ENCODE results near the gene BPIFA1. TPM values are rescaled to one million over a fixed set of nuclear protein-coding genes. Genes with fewer than 3 reads are reported as not detected.
A peak's percentile ranks its signal among the peaks of the same experiment; 100 is the strongest.

BPIFA1 gene
- total RNA-seq, 1 experiment from 2014 or later: not detected

DNA sequence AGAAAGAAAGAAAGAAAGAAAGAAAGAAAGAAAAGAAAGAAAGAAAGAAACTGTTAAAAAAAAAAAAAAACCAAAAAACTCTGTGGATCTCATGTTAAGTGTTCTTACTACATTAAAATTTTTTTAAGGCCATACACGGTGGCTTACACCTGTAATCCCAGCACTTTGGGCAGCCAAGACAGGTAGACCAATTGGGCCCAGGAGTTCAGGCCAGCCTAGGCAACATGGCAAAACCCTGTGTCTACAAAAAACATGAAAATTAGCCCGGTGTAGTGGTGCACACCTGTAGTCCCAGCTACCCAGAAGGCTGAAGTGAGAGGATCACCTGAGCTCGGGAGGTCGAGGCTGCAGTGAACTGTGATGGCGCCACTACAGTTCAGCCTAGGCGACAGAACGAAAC is 4.6 kb upstream of the BPIFA1 start:
- H3K9me3 ChIP-seq (replicated peaks): no peaks in the 10 kb centered on the region
- H3K4me1 ChIP-seq: no peaks in the 10 kb centered on the region
- no peak overlapping the region for H3K27ac ChIP-seq
- H3K4me3 ChIP-seq: no peak overlapping the region
- peaks cover 11% of the 10 kb centered on the region; the same call in 1 of the 2 replicates for H3K27me3 ChIP-seq
- no peak for DNase-seq
- H3K36me3 ChIP-seq: no peaks in the 10 kb centered on the region

DNA sequence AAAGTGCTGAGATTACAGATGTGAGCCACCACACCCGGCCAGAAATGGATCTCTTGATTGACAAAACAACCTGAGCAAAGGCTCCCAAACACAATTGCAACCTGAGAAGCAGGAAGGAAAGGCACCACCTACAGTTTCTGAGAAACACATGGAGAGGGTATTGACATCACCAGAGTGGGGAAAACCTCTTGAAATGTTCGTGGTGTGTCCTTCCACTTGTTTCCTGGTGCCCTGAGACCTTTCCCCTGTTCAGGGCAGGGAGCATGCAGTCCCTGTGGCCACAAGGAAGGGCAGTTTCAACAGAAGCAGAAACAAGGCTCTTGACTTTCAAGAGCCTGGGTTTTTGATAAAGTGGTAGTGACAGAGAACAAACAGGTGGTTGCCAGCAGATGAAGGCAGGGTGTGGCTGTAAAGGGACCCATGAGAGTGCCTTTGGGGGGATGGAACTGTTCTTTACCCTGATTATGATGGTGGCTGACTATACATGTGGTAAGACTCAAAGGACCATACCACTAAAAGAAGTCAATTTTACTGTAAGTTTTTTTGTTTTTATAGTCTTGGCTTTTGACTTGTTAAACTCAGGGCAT is 3.2 kb upstream of the BPIFA1 start:
- Histone ChIP-seq H3K4me3 (no peak overlapping the region), H3K4me1 (no peaks in the 10 kb centered on the region), H3K27ac (no peak overlapping the region), H3K27me3 (peaks cover 11% of the 10 kb centered on the region; the same call in 1 of the 2 replicates), H3K36me3 (no peaks in the 10 kb centered on the region), H3K9me3 (replicated peaks) (no peaks in the 10 kb centered on the region)
- DNase-seq: no peak

DNA sequence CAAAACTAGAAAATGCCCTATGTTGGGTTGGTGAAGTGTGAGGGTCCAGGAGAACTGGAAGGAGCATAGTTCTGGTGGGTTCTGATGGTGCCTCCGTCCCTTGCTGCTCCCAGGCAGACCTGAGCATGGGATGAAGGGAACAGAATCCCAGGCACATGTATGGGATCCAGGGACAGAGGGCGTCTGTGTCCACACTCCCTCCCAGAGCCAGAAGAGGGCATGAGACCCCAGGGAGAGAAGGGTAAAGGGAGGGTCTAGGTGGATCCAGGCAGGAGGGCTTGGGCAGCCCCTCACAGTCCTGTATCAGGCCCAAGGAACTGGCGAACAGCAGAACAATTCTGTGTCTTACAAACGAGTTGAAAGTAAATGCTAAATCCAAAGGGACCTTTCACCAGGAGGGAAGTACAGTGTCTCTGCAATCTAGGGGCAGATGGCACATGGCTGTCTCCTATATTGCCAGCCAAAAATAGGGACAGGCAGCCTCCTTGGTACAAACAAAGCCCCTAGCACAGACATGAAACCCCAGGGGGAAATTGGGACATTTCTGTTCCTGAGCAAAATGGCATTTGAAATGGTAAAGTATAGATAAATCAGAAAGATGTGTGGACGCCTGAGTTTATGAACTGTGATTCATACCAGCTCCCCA is 2.5 kb upstream of the BPIFA1 start:
- no peaks in the 10 kb centered on the region for H3K4me1 ChIP-seq
- H3K9me3 ChIP-seq (replicated peaks): no peaks in the 10 kb centered on the region
- peak in 1 of 2 experiments; percentile 27 for DNase-seq
- no peak overlapping the region for H3K4me3 ChIP-seq
- no peaks in the 10 kb centered on the region for H3K36me3 ChIP-seq
- H3K27me3 ChIP-seq: peaks cover 11% of the 10 kb centered on the region; the same call in 1 of the 2 replicates
- H3K27ac ChIP-seq: no peak overlapping the region

DNA sequence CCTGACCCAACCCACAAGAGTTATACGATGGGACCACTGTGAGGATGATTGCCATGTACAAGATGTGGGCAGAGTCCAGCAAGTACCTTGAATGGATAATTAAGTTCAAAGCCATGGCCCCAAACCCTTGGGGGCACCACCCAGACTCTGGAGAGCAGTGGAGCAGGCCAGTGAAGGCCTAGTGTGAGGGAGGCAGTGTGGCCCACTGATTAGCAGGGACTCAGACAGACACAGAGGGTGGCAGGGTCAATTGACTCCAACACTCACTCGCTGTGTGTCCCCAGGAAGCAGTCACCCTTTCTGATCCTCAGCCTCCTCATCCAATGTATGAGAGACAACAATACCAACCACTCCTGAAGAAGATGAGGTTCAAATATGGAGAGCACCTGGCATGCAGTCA is 1.7 kb upstream of the BPIFA1 start:
- H3K4me1 ChIP-seq: no peaks in the 10 kb centered on the region
- peaks cover 11% of the 10 kb centered on the region; the same call in 1 of the 2 replicates for H3K27me3 ChIP-seq
- no peaks in the 10 kb centered on the region for H3K36me3 ChIP-seq
- H3K27ac ChIP-seq: no peak overlapping the region
- DNase-seq: no peak
- H3K9me3 ChIP-seq (replicated peaks): no peaks in the 10 kb centered on the region
- no peak overlapping the region for H3K4me3 ChIP-seq

DNA sequence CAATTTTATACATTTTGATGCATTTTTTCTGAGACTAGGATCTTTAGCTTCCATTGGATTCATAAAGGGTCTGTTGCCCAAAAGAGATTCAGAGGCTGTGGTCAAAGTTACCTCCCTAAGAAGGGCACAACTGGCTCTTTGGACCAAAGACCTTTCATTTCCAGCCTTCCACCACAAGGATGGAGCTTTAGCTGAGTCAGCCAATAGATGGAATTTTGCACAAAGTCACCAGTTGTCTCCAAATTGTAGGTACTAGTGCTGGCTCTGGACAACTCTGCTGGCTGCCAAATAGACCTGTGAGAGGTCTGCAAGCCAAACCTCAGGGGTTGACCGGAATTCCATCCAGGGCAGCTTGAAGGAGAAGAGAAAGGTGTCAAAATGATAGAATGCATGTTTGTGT is 555 bp downstream of the BPIFA1 start:
- no peaks in the 10 kb centered on the region for H3K36me3 ChIP-seq
- H3K4me3 ChIP-seq: no peak overlapping the region
- H3K27me3 ChIP-seq: peaks cover 5% of the 10 kb centered on the region; the same call in 1 of the 2 replicates
- no peaks in the 10 kb centered on the region for H3K4me1 ChIP-seq
- no peak for DNase-seq
- H3K27ac ChIP-seq: no peak overlapping the region
- H3K9me3 ChIP-seq (replicated peaks): no peaks in the 10 kb centered on the region

DNA sequence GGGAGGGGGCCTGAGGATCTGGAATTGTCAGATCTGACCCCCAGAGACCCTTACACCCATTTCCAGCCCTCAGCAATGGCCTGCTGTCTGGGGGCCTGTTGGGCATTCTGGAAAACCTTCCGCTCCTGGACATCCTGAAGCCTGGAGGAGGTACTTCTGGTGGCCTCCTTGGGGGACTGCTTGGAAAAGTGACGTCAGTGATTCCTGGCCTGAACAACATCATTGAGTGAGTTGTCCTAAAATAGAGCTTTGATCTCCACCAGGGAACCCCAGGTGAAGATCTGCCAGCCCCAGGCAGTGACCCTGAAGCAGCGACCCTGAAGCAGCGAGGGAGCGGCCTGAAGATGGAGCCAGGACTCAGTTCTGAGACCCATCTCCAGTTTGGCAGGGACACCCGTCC is 2.2 kb downstream of the BPIFA1 start:
- H3K4me3 ChIP-seq: no peak overlapping the region
- no peaks in the 10 kb centered on the region for H3K36me3 ChIP-seq
- H3K27me3 ChIP-seq: peaks cover 5% of the 10 kb centered on the region; the same call in 1 of the 2 replicates
- H3K4me1 ChIP-seq: no peaks in the 10 kb centered on the region
- no peak for DNase-seq
- no peaks in the 10 kb centered on the region for H3K9me3 ChIP-seq (replicated peaks)
- no peak overlapping the region for H3K27ac ChIP-seq

DNA sequence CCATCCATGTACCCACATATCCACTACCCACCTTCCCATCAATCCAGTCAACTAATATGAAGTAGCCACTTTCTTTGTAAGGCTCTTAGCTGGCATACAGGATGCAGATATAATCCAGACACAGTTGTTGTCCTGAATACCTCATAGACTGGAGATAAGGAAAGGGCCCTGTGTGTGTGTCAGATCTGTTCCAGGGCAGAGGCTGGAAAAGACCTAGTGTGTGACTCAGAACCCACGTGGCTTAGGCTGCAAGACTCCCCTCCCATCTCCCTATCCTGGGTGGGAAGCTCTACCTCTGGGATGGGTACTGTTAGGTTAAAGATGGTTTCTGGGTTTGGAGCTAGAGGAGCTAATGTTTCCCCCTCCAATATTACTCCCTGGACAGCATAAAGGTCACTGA is 3.6 kb downstream of the BPIFA1 start:
- Histone ChIP-seq H3K4me3 (no peak overlapping the region), H3K27ac (no peak overlapping the region), H3K4me1 (no peaks in the 10 kb centered on the region), H3K36me3 (no peaks in the 10 kb centered on the region), H3K27me3 (0 out of 2 replicates have a peak, but pooled peaks cover 5% of the 10 kb centered on the region), H3K9me3 (replicated peaks) (no peaks in the 10 kb centered on the region)
- DNase-seq: no peak

DNA sequence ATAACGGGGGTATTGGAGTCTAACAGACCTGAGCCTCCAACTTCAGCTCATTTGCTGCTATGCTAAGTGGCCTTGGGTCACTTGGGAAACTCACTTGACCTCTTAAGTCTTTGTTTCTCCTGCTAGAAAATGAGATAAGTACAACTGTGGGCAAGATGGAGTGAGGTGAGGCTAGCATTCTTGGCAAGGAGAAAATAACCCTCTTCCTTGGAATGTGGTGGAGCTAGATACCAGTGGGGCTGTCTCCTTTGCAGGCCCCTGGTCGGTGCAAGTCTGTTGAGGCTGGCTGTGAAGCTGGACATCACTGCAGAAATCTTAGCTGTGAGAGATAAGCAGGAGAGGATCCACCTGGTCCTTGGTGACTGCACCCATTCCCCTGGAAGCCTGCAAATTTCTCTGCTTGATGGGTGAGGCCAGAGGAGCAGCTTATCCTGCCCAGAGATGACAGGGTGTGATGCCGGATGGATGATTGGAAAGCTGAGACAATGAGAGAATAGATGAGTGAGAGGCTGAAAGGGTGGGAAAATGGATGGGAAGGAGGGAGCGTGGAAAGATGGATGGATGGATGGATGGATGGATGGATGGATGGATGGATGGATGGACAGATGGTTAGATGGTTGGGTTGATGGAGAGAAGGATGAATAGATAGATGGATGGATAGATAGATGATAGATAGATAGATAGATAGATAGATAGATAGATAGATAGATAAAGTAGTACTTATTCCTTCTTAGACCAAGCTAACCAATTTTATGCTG is 4.4 kb downstream of the BPIFA1 start:
- DNase-seq: no peak
- no peak overlapping the region for H3K27ac ChIP-seq
- no peaks in the 10 kb centered on the region for H3K36me3 ChIP-seq
- 0 out of 2 replicates have a peak, but pooled peaks cover 3% of the 10 kb centered on the region for H3K27me3 ChIP-seq
- no peak overlapping the region for H3K4me3 ChIP-seq
- H3K4me1 ChIP-seq: no peaks in the 10 kb centered on the region
- H3K9me3 ChIP-seq (replicated peaks): no peaks in the 10 kb centered on the region

DNA sequence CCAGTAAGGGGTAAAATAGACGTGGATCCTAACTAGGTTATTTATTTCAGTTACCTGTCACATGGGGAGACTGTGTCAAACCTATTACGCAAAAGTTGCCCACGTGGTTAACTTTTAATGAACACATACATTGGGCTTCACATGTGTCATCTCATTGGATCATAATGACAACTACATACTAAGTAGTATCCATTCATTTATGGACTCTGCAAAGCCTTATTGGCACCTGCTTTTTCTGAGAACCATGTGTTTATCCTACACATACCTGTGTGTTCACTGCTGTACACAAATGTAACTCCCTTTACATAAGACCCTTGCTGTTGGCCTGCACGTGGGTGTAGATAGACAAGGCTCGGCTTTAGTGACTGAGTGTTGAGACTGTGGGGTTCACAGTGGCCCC is 5.1 kb downstream of the BPIFA1 start:
- DNase-seq: no peak
- Histone ChIP-seq H3K4me3 (no peak overlapping the region), H3K27ac (no peak overlapping the region), H3K36me3 (no peaks in the 10 kb centered on the region), H3K4me1 (no peaks in the 10 kb centered on the region), H3K9me3 (replicated peaks) (no peaks in the 10 kb centered on the region), H3K27me3 (no peaks in the 10 kb centered on the region)

DNA sequence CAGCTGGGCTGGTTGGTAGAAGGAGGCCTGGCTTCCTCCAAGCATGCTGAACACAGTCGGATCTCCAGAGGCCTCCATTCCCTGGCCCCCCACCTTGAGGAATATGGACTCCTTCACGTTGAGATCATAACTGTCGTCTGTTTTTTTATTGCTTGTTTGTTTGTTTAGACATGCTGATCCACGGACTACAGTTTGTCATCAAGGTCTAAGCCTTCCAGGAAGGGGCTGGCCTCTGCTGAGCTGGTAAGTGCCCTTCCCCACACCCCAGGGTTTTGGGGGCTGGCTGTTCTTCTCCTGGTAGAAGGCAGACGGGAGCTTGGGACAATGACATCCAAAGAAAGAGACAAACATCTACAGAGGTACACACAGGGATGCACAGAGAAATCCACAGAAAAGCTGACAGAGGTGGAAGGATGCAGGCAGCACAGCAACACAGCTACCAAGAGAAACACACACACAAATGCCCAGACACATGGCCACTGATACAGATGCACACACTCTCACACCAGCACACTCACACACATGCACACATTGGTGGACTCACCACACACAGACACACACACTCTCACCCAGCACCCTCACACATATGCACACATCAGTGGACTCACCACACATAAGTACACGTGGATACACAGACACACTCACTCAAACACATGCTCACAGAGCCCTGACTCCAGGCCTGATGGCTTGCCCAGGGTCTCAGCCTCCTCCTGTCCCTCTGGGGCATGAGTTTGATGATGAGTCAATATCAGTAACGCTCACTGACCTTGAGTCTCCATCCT is 6.7 kb downstream of the BPIFA1 start:
- no peak for DNase-seq
- H3K27me3 ChIP-seq: no peaks in the 10 kb centered on the region
- no peaks in the 10 kb centered on the region for H3K4me1 ChIP-seq
- H3K36me3 ChIP-seq: no peaks in the 10 kb centered on the region
- H3K27ac ChIP-seq: no peak overlapping the region
- no peak overlapping the region for H3K4me3 ChIP-seq
- H3K9me3 ChIP-seq (replicated peaks): no peaks in the 10 kb centered on the region

DNA sequence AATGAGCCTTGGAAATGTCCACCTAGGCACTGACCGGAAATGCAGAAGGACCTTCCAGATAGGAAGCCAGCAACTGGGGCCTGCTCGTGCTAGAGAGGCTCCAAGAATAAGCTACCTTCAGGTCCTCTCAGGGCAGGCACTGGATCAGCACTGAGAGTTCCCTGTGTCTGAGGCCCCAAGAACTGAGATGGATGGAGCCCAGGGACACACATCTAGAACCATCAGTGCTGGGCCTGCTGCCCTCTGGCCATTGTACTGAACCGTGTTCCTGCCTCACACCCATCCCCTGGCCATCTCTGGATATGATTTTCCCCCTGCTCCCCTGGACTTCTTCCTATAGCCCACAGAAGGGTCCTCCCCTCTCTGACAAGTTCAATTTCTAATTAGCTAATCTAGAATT is 10.3 kb downstream of the BPIFA1 start:
- H3K9me3 ChIP-seq (replicated peaks): no peaks in the 10 kb centered on the region
- H3K27me3 ChIP-seq: no peaks in the 10 kb centered on the region
- no peaks in the 10 kb centered on the region for H3K4me1 ChIP-seq
- no peak for DNase-seq
- no peak overlapping the region for H3K4me3 ChIP-seq
- H3K36me3 ChIP-seq: no peaks in the 10 kb centered on the region
- no peak overlapping the region for H3K27ac ChIP-seq

DNA sequence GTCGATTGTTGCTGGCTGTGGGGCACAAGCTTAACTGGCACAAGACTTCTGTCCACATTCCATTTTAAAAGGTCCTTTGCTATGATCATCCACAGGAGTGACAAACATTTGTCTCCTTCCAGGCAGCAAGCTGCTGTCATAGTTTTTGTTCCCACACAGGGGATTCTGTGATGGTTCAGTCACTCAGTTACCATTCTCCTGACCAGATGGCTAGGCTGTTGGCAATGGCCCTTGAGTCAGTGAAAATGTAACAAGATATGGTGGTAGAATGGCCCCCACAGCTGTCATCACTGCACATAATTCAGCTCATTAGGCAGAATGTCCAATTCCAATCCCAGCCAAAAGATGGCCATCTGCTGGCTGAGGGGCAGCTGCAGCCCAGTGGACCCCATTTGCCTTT is 13.7 kb downstream of the BPIFA1 start:
- H3K4me1 ChIP-seq: no peaks in the 10 kb centered on the region
- DNase-seq: peak; percentile 17 to 22
- H3K27me3 ChIP-seq: no peaks in the 10 kb centered on the region
- no peak overlapping the region for H3K4me3 ChIP-seq
- no peaks in the 10 kb centered on the region for H3K36me3 ChIP-seq
- no peak overlapping the region for H3K27ac ChIP-seq
- H3K9me3 ChIP-seq (replicated peaks): no peaks in the 10 kb centered on the region

DNA sequence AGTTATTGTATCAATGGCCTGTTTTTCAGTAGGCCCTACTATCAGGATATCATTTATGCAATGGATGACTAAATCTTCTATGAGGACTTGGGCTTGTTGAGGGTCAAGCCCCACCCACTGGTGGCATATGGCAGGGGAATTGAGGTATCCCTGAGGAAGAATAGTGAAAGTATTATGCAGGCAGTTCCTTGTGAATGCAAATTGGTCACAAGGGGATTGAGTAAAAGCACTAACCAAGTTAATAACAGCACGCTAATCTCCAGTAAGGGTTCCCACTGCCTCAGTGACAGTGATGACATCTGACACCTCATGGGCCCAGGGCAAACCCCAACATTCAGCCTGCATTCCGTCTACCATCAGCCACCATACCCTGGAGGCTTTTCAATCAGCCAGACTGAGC is 14.9 kb downstream of the BPIFA1 start:
- Histone ChIP-seq H3K4me1 (no peaks in the 10 kb centered on the region), H3K36me3 (no peaks in the 10 kb centered on the region), H3K27ac (no peak overlapping the region), H3K27me3 (no peaks in the 10 kb centered on the region), H3K4me3 (no peak overlapping the region), H3K9me3 (replicated peaks) (no peaks in the 10 kb centered on the region)
- no peak for DNase-seq

DNA sequence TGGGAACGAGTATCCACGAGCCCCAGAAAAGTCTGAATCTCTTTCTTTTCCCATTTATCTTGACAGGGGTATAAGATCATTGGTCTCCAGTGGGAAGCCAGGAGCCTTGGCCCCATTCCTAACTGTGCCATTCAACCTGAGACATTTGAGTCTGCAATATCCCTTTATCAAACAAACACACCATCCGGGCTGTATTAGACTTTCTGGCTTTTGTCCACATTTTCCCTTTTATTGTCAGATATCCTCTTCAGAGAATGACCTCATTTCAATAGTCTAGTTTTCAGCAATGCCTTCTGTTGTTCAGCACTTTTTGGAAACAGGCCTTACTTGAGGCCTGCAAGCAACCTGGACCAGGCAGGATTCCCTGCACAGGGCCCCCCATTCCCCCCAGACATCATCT is 15.7 kb downstream of the BPIFA1 start:
- no peaks in the 10 kb centered on the region for H3K36me3 ChIP-seq
- H3K4me3 ChIP-seq: no peak overlapping the region
- H3K4me1 ChIP-seq: no peaks in the 10 kb centered on the region
- H3K27me3 ChIP-seq: no peaks in the 10 kb centered on the region
- no peak overlapping the region for H3K27ac ChIP-seq
- no peak for DNase-seq
- no peaks in the 10 kb centered on the region for H3K9me3 ChIP-seq (replicated peaks)

DNA sequence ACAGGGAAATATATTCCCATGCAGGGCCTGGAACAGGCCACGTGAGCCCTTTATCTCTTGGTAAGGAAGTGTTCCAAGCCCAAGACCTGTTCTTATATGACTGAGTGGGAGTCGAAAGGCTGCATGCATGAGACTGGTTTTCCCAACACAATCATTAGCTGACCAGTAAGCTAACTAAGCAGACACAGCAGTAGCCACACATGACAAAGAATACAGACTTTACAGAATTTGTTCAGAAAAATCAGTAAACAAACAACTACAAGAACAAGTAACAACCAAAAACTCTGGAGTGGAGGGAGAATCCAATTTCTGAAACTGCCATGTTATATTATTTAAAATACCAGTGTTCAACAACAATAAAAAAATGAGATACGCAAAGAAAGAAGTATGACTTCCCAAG is 16.7 kb downstream of the BPIFA1 start:
- no peaks in the 10 kb centered on the region for H3K27me3 ChIP-seq
- no peak overlapping the region for H3K27ac ChIP-seq
- no peaks in the 10 kb centered on the region for H3K4me1 ChIP-seq
- H3K4me3 ChIP-seq: no peak overlapping the region
- H3K9me3 ChIP-seq (replicated peaks): no peaks in the 10 kb centered on the region
- no peak for DNase-seq
- H3K36me3 ChIP-seq: no peaks in the 10 kb centered on the region

All from SJCRH30 (cell line).